K562 (cell line): ENCODE results near the gene SKAP1.

Experiments
- CBX2 ChIP-seq: fragments of 200-600 bp; sonication (generic); IDR thresholded peaks from one replicate; pipeline ENCODE4 v1.6.1; 2012; ENCODE audit warnings: mild to moderate bottlenecking, low read length, inconsistent platforms; ENCODE audit not compliant: insufficient read depth, poor library complexity, severe bottlenecking
- CTCF ChIP-seq, 3 experiments: IDR thresholded peaks in 2 of 3; conservative IDR thresholded peaks in 1 of 3; 2 replicates each; pipeline ENCODE4 v1.5.1; 2011 to 2012; ENCODE audit warnings: low read length in 3 of 3, mild to moderate bottlenecking in 3 of 3, control low read depth in 2 of 3, improper control_type of control experiment in 1 of 3, inconsistent platforms in 1 of 3, low read depth in 1 of 3, mixed read lengths in 1 of 3, moderate library complexity in 1 of 3; ENCODE audit not compliant: insufficient read depth in 2 of 3
- FOXM1 ChIP-seq, 2 experiments: fragments of 450-650 bp in 1 of 2; sonication (generic) in 1 of 2; formaldehyde crosslinking in 1 of 2; IDR thresholded peaks; 2 replicates each; pipeline versions ENCODE4 v1.6.1 to v1.9.0; 2017 to 2022; ENCODE audit warnings: low read depth in 2 of 2, mild to moderate bottlenecking in 2 of 2, missing genetic modification reagents in 1 of 2, moderate library complexity in 1 of 2
- KDM5B ChIP-seq: fragments of 200-600 bp; sonication (generic); IDR thresholded peaks from 2 replicates; pipeline ENCODE4 v1.6.1; 2012; ENCODE audit warnings: low read depth, mild to moderate bottlenecking, moderate library complexity, low read length, control low read depth, inconsistent platforms; ENCODE audit not compliant: insufficient replicate concordance
- PHF20 ChIP-seq: fragments of 450-650 bp; IDR thresholded peaks from 2 replicates; pipeline ENCODE4 v1.6.1; 2018; ENCODE audit not compliant: partially characterized antibody
- RAD21 ChIP-seq, 2 experiments: fragments of 250-450 bp in 1 of 2; fragments of 450-650 bp in 1 of 2; sonication (Bioruptor Pico) in 1 of 2; formaldehyde crosslinking in 1 of 2; IDR thresholded peaks in 1 of 2; conservative IDR thresholded peaks in 1 of 2; 2 replicates each; pipeline versions ENCODE4 v1.4.0 to v1.8.0; 2020 to 2022; ENCODE audit warnings: mild to moderate bottlenecking in 2 of 2, moderate library complexity in 1 of 2
- TFAP4 ChIP-seq: sonication (generic); formaldehyde crosslinking; IDR thresholded peaks from 2 replicates; pipeline ENCODE4 v1.8.0; 2022; ENCODE audit warnings: missing genetic modification reagents, mild to moderate bottlenecking, moderate library complexity, borderline replicate concordance
- TF ChIP-seq, protein P1 (sequence below): sonication (generic); formaldehyde crosslinking; IDR thresholded peaks from 2 replicates; pipeline ENCODE4 v1.9.0; 2022; ENCODE audit warnings: mild to moderate bottlenecking, missing genetic modification reagents
- TF ChIP-seq, protein P2 (sequence below): sonication (generic); formaldehyde crosslinking; IDR thresholded peaks from 2 replicates; pipeline ENCODE4 v1.8.0; 2022; ENCODE audit warnings: mild to moderate bottlenecking, missing genetic modification reagents

DNA sequence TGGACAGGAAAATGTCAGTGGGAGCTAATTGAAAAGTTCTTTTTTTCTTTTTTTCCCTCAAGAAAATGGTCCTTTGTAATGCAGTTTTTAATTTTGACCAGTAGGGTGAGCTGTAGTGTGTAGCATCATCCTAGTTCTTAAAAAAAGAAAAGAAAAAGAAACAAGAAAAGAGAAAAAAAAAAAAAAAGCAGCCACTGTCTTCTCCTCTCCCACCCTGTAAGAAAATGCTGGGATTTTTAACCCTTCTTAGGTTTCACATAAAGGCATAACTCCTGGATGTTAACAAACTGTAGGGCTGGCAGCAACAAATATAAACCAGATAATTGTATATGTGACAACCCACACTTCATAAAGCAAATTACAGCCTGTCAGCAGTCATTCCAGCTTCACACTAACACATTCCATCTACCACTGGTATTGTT lies 78.1 kb downstream of the SKAP1 start:
- TF ChIP-seq RAD21 (CRISPR knock-in tag; conservative IDR thresholded peaks at IDR 0.05 in 1 of 2, IDR thresholded peaks at IDR 0.05 in 1 of 2) (peak; percentile 76 to 82), CTCF (IDR thresholded peaks at IDR 0.05 in 2 of 3, conservative IDR thresholded peaks at IDR 0.05 in 1 of 3; ENCODE audit: insufficient read depth in 2 of 3, low read depth in 1 of 3, low read length in 3 of 3) (peak; percentile 48 to 78 (median 49); a peak in 5 of 6 replicates), FOXM1 (IDR thresholded peaks at IDR 0.05; ENCODE audit: low read depth) (no peak), FOXM1 (CRISPR knock-in tag; IDR thresholded peaks at IDR 0.05; ENCODE audit: low read depth) (no peak), KDM5B (no peak), CBX2 (no peak), TFAP4 (CRISPR knock-in tag) (no peak), PHF20 (no peak)
- TF ChIP-seq, protein P1, sequence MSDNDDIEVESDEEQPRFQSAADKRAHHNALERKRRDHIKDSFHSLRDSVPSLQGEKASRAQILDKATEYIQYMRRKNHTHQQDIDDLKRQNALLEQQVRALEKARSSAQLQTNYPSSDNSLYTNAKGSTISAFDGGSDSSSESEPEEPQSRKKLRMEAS (CRISPR knock-in tag): no peak
- TF ChIP-seq, protein P2, sequence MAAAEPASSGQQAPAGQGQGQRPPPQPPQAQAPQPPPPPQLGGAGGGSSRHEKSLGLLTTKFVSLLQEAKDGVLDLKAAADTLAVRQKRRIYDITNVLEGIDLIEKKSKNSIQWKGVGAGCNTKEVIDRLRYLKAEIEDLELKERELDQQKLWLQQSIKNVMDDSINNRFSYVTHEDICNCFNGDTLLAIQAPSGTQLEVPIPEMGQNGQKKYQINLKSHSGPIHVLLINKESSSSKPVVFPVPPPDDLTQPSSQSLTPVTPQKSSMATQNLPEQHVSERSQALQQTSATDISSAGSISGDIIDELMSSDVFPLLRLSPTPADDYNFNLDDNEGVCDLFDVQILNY: no peak
